GM23338 (cell line): ENCODE measurements around the gene ZNF653. TPM values are rescaled to one million over a fixed set of nuclear protein-coding genes. Genes with fewer than 3 reads are reported as not detected.

Experiments used
- ATAC-seq: fragments of 200-7000 bp; cut with Tn5 transposase; 3 replicates; pipeline ENCODE4 v1.9.1; 2020
- DNase-seq: peaks from one replicate; pipeline ENCODE4 v3.0.0-alpha.2; 2015; ENCODE audit warnings: low spot score
- H2AFZ ChIP-seq: fragments of 200-600 bp; sonication (generic); 2 replicates; pipeline ENCODE4 v1.8.0; 2016; ENCODE audit warnings: antibody characterized with exemption, mild to moderate bottlenecking, moderate library complexity
- H3F3A ChIP-seq: fragments of 200-600 bp; sonication (generic); replicated peaks from 2 replicates; pipeline ENCODE4 v1.8.0; 2017; ENCODE audit warnings: antibody characterized with exemption, mixed run types, low read depth
- H3K27ac ChIP-seq: fragments of 200-600 bp; sonication (generic); 2 replicates; pipeline ENCODE4 v1.6.1; 2016; ENCODE audit warnings: low read depth
- H3K27me3 ChIP-seq: fragments of 200-600 bp; sonication (generic); 2 replicates; pipeline ENCODE4 v1.8.0; 2016; ENCODE audit warnings: mild to moderate bottlenecking, mixed run types, moderate library complexity; ENCODE audit not compliant: insufficient read depth
- H3K36me3 ChIP-seq: fragments of 200-600 bp; sonication (generic); 2 replicates; pipeline ENCODE4 v1.8.0; 2016; ENCODE audit warnings: mild to moderate bottlenecking; ENCODE audit not compliant: insufficient read depth
- H3K4me1 ChIP-seq: fragments of 200-600 bp; sonication (generic); 2 replicates; pipeline ENCODE4 v1.8.0; 2016; ENCODE audit warnings: mild to moderate bottlenecking, moderate library complexity; ENCODE audit not compliant: insufficient read depth
- H3K4me2 ChIP-seq: fragments of 200-600 bp; sonication (generic); 2 replicates; pipeline ENCODE4 v1.7.1; 2017; ENCODE audit warnings: mixed run types
- H3K4me3 ChIP-seq: fragments of 200-600 bp; sonication (generic); 2 replicates; pipeline ENCODE4 v1.6.1; 2016; ENCODE audit warnings: mixed run types
- H3K79me2 ChIP-seq: fragments of 200-600 bp; sonication (generic); replicated peaks from 2 replicates; pipeline ENCODE4 v1.8.0; 2017; ENCODE audit warnings: mild to moderate bottlenecking; ENCODE audit not compliant: insufficient read depth
- H3K9me2 ChIP-seq: fragments of 200-600 bp; sonication (generic); 2 replicates; pipeline ENCODE4 v1.8.0; 2017; ENCODE audit not compliant: insufficient read depth
- H4K20me1 ChIP-seq: fragments of 200-600 bp; sonication (generic); replicated peaks from 2 replicates; pipeline ENCODE4 v1.8.0; 2017; ENCODE audit warnings: mild to moderate bottlenecking; ENCODE audit not compliant: insufficient read depth
- H3K27ac Mint-ChIP-seq: 2 replicates; pipeline ENCODE4 v1.8.0; 2020; ENCODE audit warnings: inconsistent platforms, mild to moderate bottlenecking, moderate library complexity, mixed read lengths
- H3K27me3 Mint-ChIP-seq: 3 replicates; pipeline ENCODE4 v1.8.0; 2022; ENCODE audit warnings: low read depth, mild to moderate bottlenecking, moderate library complexity, mixed read lengths, inconsistent platforms; ENCODE audit not compliant: insufficient read depth, poor library complexity
- H3K36me3 Mint-ChIP-seq: 3 replicates; pipeline ENCODE4 v1.8.0; 2021; ENCODE audit warnings: low read depth, mild to moderate bottlenecking, inconsistent platforms, moderate library complexity, mixed read lengths
- H3K4me1 Mint-ChIP-seq: 3 replicates; pipeline ENCODE4 v1.8.0; 2020; ENCODE audit warnings: mild to moderate bottlenecking, inconsistent platforms, mixed read lengths
- H3K4me3 Mint-ChIP-seq: 3 replicates; pipeline ENCODE4 v1.8.0; 2021; ENCODE audit warnings: moderate library complexity, mild to moderate bottlenecking, inconsistent platforms, mixed read lengths
- H3K9me3 Mint-ChIP-seq: 3 replicates; pipeline ENCODE4 v1.8.0; 2020; ENCODE audit warnings: moderate library complexity, mild to moderate bottlenecking, inconsistent platforms, mixed read lengths
- CREB1 ChIP-seq: fragments of 250-450 bp; sonication (Bioruptor Pico); IDR thresholded peaks from 2 replicates; pipeline ENCODE4 v1.5.0; 2020; ENCODE audit warnings: low read depth, mild to moderate bottlenecking, moderate library complexity
- JUNB ChIP-seq: IDR thresholded peaks from one replicate; pipeline ENCODE4 v1.6.1; 2016; ENCODE audit warnings: antibody characterized with exemption; ENCODE audit not compliant: unreplicated experiment
- NANOG ChIP-seq: IDR thresholded peaks from 2 replicates; pipeline ENCODE4 v1.6.1; 2016; ENCODE audit warnings: antibody characterized with exemption, borderline replicate concordance
- STAT1 ChIP-seq: IDR thresholded peaks from one replicate; pipeline ENCODE4 v1.6.1; 2016; ENCODE audit warnings: antibody characterized with exemption; ENCODE audit not compliant: unreplicated experiment
- polyA plus RNA-seq: library from polyadenylated mRNA; unstranded; fragments of >200 nt; fragmentation: Nextera tagmentation; extraction: Ambion mirVana; gene quantifications from 2 replicates; pipeline ENCODE4 v1.2.1, GENCODE V29; 2016
- total RNA-seq: library from RNA; depleted of rRNA; stranded (reverse); fragments of >200 nt; shearing (Covaris generic); gene quantifications from 2 replicates; pipeline ENCODE4 v1.2.3, GENCODE V29; 2014
- TF ChIP-seq, protein P1 (sequence below): IDR thresholded peaks from 2 replicates; pipeline ENCODE4 v1.6.1; 2016; ENCODE audit warnings: antibody characterized with exemption
- TF ChIP-seq, protein P2 (sequence below): IDR thresholded peaks from one replicate; pipeline ENCODE4 v1.6.1; 2018; ENCODE audit warnings: antibody characterized with exemption; ENCODE audit not compliant: unreplicated experiment
- TF ChIP-seq, protein P3 (sequence below), 2 experiments: fragments of 200-600 bp in 1 of 2; sonication (generic) in 1 of 2; conservative IDR thresholded peaks; 2 replicates each; pipeline versions ENCODE4 v1.5.1 to v1.6.1; 2016 to 2017; ENCODE audit warnings: antibody characterized with exemption in 2 of 2, low read depth in 2 of 2, mild to moderate bottlenecking in 2 of 2, moderate library complexity in 1 of 2
- TF ChIP-seq, protein P4 (sequence below): fragments of 250-450 bp; sonication (Bioruptor Pico); IDR thresholded peaks from 2 replicates; pipeline ENCODE4 v1.5.0; 2020; ENCODE audit warnings: mild to moderate bottlenecking, moderate library complexity

Gene ZNF653
- total and polyA plus RNA-seq, 2 experiments from 2014 or later, result 2.5 to 5.3 TPM

DNA sequence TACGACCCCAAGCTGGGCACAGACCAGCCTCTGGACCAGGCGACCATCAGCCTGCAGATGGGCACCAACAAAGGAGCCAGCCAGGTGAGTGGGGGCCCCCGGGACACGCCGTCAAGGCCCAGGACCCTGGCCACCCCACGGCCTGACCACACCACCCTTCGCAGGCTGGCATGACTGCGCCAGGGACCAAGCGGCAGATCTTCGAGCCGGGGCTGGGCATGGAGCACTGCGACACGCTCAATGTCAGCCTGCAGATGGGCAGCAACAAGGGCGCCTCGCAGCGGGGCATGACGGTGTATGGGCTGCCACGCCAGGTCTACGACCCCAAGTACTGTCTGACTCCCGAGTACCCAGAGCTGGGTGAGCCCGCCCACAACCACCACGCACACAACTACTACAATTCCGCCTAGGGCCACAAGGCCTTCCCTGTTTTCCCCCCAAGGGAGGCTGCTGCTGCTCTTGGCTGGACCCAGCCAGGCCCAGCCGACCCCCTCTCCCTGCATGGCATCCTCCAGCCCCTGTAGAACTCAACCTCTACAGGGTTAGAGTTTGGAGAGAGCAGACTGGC, 43.8 kb upstream of the ZNF653 start:
- Histone ChIP-seq H3K9me2 (no peaks in the 10 kb centered on the region), H3K4me2 (no peak overlapping the region), H4K20me1 (no peaks in the 10 kb centered on the region), H3K36me3 (no peaks in the 10 kb centered on the region), H3K4me1 (no peaks in the 10 kb centered on the region), H3K4me3 (no peak overlapping the region), H2AFZ (no peak overlapping the region), H3F3A (no peaks in the 10 kb centered on the region), H3K27me3 (no peaks in the 10 kb centered on the region), H3K79me2 (no peaks in the 10 kb centered on the region), H3K27ac (no peak overlapping the region)
- Mint-ChIP-seq H3K27me3 (peaks cover 8% of the 10 kb centered on the region), H3K4me3 (no peak overlapping the region), H3K36me3 (peaks cover 21% of the 10 kb centered on the region), H3K27ac (no peak overlapping the region), H3K9me3 (no peaks in the 10 kb centered on the region), H3K4me1 (no peaks in the 10 kb centered on the region)
- TF ChIP-seq STAT1 (no peak), JUNB (no peak), NANOG (no peak), CREB1 (CRISPR knock-in tag) (no peak)
- TF ChIP-seq, protein P1, sequence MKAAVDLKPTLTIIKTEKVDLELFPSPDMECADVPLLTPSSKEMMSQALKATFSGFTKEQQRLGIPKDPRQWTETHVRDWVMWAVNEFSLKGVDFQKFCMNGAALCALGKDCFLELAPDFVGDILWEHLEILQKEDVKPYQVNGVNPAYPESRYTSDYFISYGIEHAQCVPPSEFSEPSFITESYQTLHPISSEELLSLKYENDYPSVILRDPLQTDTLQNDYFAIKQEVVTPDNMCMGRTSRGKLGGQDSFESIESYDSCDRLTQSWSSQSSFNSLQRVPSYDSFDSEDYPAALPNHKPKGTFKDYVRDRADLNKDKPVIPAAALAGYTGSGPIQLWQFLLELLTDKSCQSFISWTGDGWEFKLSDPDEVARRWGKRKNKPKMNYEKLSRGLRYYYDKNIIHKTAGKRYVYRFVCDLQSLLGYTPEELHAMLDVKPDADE, result no peak
- TF ChIP-seq, protein P2, sequence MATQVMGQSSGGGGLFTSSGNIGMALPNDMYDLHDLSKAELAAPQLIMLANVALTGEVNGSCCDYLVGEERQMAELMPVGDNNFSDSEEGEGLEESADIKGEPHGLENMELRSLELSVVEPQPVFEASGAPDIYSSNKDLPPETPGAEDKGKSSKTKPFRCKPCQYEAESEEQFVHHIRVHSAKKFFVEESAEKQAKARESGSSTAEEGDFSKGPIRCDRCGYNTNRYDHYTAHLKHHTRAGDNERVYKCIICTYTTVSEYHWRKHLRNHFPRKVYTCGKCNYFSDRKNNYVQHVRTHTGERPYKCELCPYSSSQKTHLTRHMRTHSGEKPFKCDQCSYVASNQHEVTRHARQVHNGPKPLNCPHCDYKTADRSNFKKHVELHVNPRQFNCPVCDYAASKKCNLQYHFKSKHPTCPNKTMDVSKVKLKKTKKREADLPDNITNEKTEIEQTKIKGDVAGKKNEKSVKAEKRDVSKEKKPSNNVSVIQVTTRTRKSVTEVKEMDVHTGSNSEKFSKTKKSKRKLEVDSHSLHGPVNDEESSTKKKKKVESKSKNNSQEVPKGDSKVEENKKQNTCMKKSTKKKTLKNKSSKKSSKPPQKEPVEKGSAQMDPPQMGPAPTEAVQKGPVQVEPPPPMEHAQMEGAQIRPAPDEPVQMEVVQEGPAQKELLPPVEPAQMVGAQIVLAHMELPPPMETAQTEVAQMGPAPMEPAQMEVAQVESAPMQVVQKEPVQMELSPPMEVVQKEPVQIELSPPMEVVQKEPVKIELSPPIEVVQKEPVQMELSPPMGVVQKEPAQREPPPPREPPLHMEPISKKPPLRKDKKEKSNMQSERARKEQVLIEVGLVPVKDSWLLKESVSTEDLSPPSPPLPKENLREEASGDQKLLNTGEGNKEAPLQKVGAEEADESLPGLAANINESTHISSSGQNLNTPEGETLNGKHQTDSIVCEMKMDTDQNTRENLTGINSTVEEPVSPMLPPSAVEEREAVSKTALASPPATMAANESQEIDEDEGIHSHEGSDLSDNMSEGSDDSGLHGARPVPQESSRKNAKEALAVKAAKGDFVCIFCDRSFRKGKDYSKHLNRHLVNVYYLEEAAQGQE, result no peak
- TF ChIP-seq, protein P3, sequence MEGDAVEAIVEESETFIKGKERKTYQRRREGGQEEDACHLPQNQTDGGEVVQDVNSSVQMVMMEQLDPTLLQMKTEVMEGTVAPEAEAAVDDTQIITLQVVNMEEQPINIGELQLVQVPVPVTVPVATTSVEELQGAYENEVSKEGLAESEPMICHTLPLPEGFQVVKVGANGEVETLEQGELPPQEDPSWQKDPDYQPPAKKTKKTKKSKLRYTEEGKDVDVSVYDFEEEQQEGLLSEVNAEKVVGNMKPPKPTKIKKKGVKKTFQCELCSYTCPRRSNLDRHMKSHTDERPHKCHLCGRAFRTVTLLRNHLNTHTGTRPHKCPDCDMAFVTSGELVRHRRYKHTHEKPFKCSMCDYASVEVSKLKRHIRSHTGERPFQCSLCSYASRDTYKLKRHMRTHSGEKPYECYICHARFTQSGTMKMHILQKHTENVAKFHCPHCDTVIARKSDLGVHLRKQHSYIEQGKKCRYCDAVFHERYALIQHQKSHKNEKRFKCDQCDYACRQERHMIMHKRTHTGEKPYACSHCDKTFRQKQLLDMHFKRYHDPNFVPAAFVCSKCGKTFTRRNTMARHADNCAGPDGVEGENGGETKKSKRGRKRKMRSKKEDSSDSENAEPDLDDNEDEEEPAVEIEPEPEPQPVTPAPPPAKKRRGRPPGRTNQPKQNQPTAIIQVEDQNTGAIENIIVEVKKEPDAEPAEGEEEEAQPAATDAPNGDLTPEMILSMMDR (conservative IDR thresholded peaks at IDR 0.05; ENCODE audit: low read depth in 2 of 2), result no peak
- ATAC-seq (no peak), DNase-seq (no peak)

DNA sequence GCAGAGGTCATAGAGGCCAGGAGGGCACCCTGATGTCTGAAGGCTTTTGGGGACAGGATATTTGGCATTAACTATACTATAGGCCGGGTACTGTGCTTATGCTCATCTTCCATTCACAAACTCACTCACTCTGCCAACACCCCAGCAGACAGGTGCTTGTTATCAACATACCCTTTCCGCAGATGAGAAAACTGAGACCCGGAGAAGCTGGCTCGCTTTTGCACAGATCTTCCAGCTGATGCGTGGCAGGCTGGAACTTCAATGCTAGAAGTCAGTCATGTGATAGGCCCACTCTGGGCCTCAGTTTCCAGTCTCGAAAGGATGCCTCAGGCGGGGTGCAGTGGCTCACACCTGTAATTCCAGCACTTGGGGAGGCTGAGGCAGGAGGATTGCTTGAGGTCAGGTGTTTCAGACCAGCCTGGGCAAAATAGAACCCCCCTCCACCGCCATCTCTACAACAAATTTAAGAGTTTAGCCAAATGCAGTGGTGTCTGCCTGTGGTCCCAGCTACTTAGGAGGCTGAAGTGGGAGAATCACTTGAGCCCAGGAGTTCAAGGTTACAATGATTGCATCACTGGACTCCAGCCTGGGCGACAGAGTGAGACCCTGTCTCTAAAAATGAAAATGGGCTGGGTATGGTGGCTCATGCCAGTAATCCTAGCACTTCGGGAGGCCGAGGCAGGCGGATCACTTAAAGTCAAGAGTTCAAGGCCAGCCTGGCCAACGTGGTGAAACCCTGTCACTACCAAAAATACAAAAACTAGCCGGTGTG, 42.5 kb upstream of the ZNF653 start:
- Histone ChIP-seq H3F3A (no peaks in the 10 kb centered on the region), H4K20me1 (no peaks in the 10 kb centered on the region), H3K4me3 (no peak overlapping the region), H3K27ac (no peak overlapping the region), H2AFZ (no peak overlapping the region), H3K79me2 (no peaks in the 10 kb centered on the region), H3K27me3 (no peaks in the 10 kb centered on the region), H3K36me3 (no peaks in the 10 kb centered on the region), H3K9me2 (no peaks in the 10 kb centered on the region), H3K4me2 (no peak overlapping the region), H3K4me1 (no peaks in the 10 kb centered on the region)
- Mint-ChIP-seq H3K9me3 (no peaks in the 10 kb centered on the region), H3K27ac (no peak overlapping the region), H3K36me3 (peaks cover 11% of the 10 kb centered on the region; the same call in 2 of the 3 replicates), H3K4me1 (no peaks in the 10 kb centered on the region), H3K27me3 (peaks cover 8% of the 10 kb centered on the region), H3K4me3 (no peak overlapping the region)
- DNase-seq (no peak), ATAC-seq (no peak)
- TF ChIP-seq, protein P4, sequence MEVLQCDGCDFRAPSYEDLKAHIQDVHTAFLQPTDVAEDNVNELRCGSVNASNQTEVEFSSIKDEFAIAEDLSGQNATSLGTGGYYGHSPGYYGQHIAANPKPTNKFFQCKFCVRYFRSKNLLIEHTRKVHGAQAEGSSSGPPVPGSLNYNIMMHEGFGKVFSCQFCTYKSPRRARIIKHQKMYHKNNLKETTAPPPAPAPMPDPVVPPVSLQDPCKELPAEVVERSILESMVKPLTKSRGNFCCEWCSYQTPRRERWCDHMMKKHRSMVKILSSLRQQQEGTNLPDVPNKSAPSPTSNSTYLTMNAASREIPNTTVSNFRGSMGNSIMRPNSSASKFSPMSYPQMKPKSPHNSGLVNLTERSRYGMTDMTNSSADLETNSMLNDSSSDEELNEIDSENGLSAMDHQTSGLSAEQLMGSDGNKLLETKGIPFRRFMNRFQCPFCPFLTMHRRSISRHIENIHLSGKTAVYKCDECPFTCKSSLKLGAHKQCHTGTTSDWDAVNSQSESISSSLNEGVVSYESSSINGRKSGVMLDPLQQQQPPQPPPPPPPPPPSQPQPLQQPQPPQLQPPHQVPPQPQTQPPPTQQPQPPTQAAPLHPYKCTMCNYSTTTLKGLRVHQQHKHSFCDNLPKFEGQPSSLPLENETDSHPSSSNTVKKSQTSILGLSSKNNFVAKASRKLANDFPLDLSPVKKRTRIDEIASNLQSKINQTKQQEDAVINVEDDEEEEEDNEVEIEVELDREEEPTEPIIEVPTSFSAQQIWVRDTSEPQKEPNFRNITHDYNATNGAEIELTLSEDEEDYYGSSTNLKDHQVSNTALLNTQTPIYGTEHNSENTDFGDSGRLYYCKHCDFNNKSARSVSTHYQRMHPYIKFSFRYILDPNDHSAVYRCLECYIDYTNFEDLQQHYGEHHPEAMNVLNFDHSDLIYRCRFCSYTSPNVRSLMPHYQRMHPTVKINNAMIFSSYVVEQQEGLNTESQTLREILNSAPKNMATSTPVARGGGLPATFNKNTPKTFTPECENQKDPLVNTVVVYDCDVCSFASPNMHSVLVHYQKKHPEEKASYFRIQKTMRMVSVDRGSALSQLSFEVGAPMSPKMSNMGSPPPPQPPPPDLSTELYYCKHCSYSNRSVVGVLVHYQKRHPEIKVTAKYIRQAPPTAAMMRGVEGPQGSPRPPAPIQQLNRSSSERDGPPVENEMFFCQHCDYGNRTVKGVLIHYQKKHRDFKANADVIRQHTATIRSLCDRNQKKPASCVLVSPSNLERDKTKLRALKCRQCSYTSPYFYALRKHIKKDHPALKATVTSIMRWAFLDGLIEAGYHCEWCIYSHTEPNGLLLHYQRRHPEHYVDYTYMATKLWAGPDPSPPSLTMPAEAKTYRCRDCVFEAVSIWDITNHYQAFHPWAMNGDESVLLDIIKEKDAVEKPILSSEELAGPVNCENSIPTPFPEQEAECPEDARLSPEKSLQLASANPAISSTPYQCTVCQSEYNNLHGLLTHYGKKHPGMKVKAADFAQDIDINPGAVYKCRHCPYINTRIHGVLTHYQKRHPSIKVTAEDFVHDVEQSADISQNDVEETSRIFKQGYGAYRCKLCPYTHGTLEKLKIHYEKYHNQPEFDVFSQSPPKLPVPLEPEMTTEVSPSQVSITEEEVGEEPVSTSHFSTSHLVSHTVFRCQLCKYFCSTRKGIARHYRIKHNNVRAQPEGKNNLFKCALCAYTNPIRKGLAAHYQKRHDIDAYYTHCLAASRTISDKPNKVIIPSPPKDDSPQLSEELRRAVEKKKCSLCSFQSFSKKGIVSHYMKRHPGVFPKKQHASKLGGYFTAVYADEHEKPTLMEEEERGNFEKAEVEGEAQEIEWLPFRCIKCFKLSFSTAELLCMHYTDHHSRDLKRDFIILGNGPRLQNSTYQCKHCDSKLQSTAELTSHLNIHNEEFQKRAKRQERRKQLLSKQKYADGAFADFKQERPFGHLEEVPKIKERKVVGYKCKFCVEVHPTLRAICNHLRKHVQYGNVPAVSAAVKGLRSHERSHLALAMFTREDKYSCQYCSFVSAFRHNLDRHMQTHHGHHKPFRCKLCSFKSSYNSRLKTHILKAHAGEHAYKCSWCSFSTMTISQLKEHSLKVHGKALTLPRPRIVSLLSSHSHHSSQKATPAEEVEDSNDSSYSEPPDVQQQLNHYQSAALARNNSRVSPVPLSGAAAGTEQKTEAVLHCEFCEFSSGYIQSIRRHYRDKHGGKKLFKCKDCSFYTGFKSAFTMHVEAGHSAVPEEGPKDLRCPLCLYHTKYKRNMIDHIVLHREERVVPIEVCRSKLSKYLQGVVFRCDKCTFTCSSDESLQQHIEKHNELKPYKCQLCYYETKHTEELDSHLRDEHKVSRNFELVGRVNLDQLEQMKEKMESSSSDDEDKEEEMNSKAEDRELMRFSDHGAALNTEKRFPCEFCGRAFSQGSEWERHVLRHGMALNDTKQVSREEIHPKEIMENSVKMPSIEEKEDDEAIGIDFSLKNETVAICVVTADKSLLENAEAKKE, result no peak
- no peak for TF ChIP-seq CREB1 (CRISPR knock-in tag)
